PC-3 (cell line): ENCODE measurements around the gene ABL1. TPM values are rescaled to one million over a fixed set of nuclear protein-coding genes. Genes with fewer than 3 reads are reported as not detected.

ENCODE experiments used
- ATAC-seq: fragments of 200-7000 bp; cut with Tn5 transposase; 2 replicates; pipeline ENCODE4 v1.9.1; 2020; ENCODE audit warnings: mild to moderate bottlenecking, moderate library complexity
- BruUV-seq: library from RNA; stranded (reverse); fragments of 400-500 nt; replicated peaks from 2 replicates; lab custom pipeline; 2021; lab: Mats Ljungman, UMichigan
- CTCF ChIA-PET: fragments of 300-600 bp; sonication (Branson Sonifier 250); formaldehyde crosslinking; loops from one replicate; lab custom pipeline; 2022; ENCODE audit warnings: antibody characterized with exemption; lab: Charles Lee
- POLR2A ChIA-PET: fragments of 300-600 bp; sonication (Branson Sonifier 250); formaldehyde crosslinking; loops from one replicate; lab custom pipeline; 2022; ENCODE audit warnings: antibody characterized with exemption; ENCODE audit not compliant: unreplicated experiment; lab: Charles Lee
- DNase-seq: peaks from one replicate; pipeline ENCODE4 v3.0.0-alpha.2; 2015
- H2AFZ ChIP-seq: fragments of 300-600 bp; sonication (generic); 2 replicates; pipeline ENCODE4 v1.6.0; 2016; ENCODE audit warnings: antibody characterized with exemption, low read length
- H3F3A ChIP-seq: fragments of 300-600 bp; sonication (generic); one replicate; pipeline ENCODE4 v1.6.0; 2017; ENCODE audit warnings: antibody characterized with exemption, low read length, control low read depth, mild to moderate bottlenecking; ENCODE audit not compliant: unreplicated experiment
- H3K27ac ChIP-seq: fragments of 300-600 bp; sonication (generic); 2 replicates; pipeline ENCODE4 v1.5.1; 2016; ENCODE audit warnings: mild to moderate bottlenecking, low read length
- H3K27me3 ChIP-seq: fragments of 300-600 bp; sonication (generic); 2 replicates; pipeline ENCODE4 v1.6.1; 2016; ENCODE audit warnings: low read length, mixed read lengths
- H3K36me3 ChIP-seq: fragments of 300-600 bp; sonication (generic); 2 replicates; pipeline ENCODE4 v1.6.1; 2016; ENCODE audit warnings: low read depth, mixed run types, low read length, mixed read lengths
- H3K4me1 ChIP-seq: fragments of 300-600 bp; sonication (generic); 2 replicates; pipeline ENCODE4 v1.5.1; 2016; ENCODE audit warnings: low read length; ENCODE audit not compliant: insufficient read depth
- H3K4me2 ChIP-seq: fragments of 300-600 bp; sonication (generic); 2 replicates; pipeline ENCODE4 v1.6.0; 2016; ENCODE audit warnings: low read length
- H3K4me3 ChIP-seq: fragments of 300-600 bp; sonication (generic); 2 replicates; pipeline ENCODE4 v1.5.1; 2016; ENCODE audit warnings: mild to moderate bottlenecking, low read length, mixed read lengths
- H3K79me2 ChIP-seq: fragments of 300-600 bp; sonication (generic); 2 replicates; pipeline ENCODE4 v1.6.1; 2017; ENCODE audit warnings: low read length, mixed read lengths
- H3K9ac ChIP-seq: fragments of 300-600 bp; sonication (generic); 2 replicates; pipeline ENCODE4 v1.6.0; 2016; ENCODE audit warnings: mild to moderate bottlenecking, low read length
- H3K9me2 ChIP-seq: fragments of 300-600 bp; sonication (generic); replicated peaks from 2 replicates; pipeline ENCODE4 v1.6.1; 2016; ENCODE audit warnings: mixed run types, low read length, mixed read lengths
- H3K9me3 ChIP-seq: fragments of 300-600 bp; sonication (generic); 2 replicates; pipeline ENCODE4 v1.6.1; 2016; ENCODE audit warnings: low read length, mixed read lengths
- H4K20me1 ChIP-seq: fragments of 300-600 bp; sonication (generic); 2 replicates; pipeline ENCODE4 v1.6.1; 2016; ENCODE audit warnings: low read length, mixed read lengths
- CTCF ChIP-seq: fragments of 300-600 bp; sonication (generic); conservative IDR thresholded peaks from 2 replicates; pipeline ENCODE4 v1.5.1; 2017; ENCODE audit warnings: antibody characterized with exemption, low read depth, mild to moderate bottlenecking, low read length
- EZH2 ChIP-seq: fragments of 300-600 bp; sonication (generic); IDR thresholded peaks from one replicate; pipeline ENCODE4 v1.6.1; 2017; ENCODE audit warnings: antibody characterized with exemption, mild to moderate bottlenecking, low read length; ENCODE audit not compliant: unreplicated experiment
- EZH2phosphoT487 ChIP-seq: fragments of 300-600 bp; sonication (generic); IDR thresholded peaks from 2 replicates; pipeline ENCODE4 v1.6.1; 2018; ENCODE audit warnings: mild to moderate bottlenecking, antibody characterized with exemption, low read length, borderline replicate concordance
- intact Hi-C: fragments of 100-400 bp; cut with micrococcal nuclease; formaldehyde crosslinking; loops from 2 replicates; pipeline ENCODE4 v1.9.0; 2023
- total RNA-seq: library from RNA; depleted of rRNA; stranded (reverse); fragments of >200 nt; gene quantifications from 2 replicates; pipeline ENCODE4 v1.2.3, GENCODE V29; 2014

ABL1 gene
- total RNA-seq, 1 experiment from 2014 or later: 22.8 TPM

GRCh38 chr9:130881516-130881915 lies 46.5 kb downstream of the ABL1 start:
- Histone ChIP-seq H3K4me1 (no peaks in the 10 kb centered on the region; the same call in 1 of the 2 replicates), H3F3A (no peaks in the 10 kb centered on the region), H3K36me3 (peaks cover 3% of the 10 kb centered on the region), H3K27me3 (no peaks in the 10 kb centered on the region), H3K4me3 (no peak overlapping the region), H2AFZ (no peak overlapping the region), H3K9me2 (no peaks in the 10 kb centered on the region), H3K27ac (no peak overlapping the region), H3K9ac (no peak overlapping the region), H3K4me2 (no peak overlapping the region), H3K9me3 (no peaks in the 10 kb centered on the region), H3K79me2 (no peaks in the 10 kb centered on the region), H4K20me1 (no peaks in the 10 kb centered on the region)
- ATAC-seq (no peak), DNase-seq (no peak)
- ChIA-PET CTCF (no interaction called here), POLR2A (no interaction called here)
- intact Hi-C loops: no loop called here
- BruUV-seq: no TSS peak
- no peak for TF ChIP-seq EZH2
- TF ChIP-seq CTCF: no peak
- no peak for TF ChIP-seq EZH2phosphoT487

GRCh38 chr9:130882696-130883225 lies 47.7 kb downstream of the ABL1 start:
- H3K79me2 ChIP-seq: no peaks in the 10 kb centered on the region
- H3K4me2 ChIP-seq: no peak overlapping the region
- H4K20me1 ChIP-seq: no peaks in the 10 kb centered on the region
- intact Hi-C loops: no loop called here
- DNase-seq (no peak), ATAC-seq (peak; percentile 54)
- H3K27me3 ChIP-seq: no peaks in the 10 kb centered on the region
- BruUV-seq: no TSS peak
- peaks cover 3% of the 10 kb centered on the region for H3K36me3 ChIP-seq
- no peak for TF ChIP-seq EZH2
- TF ChIP-seq CTCF: no peak
- no peak for TF ChIP-seq EZH2phosphoT487
- H3K4me1 ChIP-seq: no peaks in the 10 kb centered on the region; the same call in 1 of the 2 replicates
- H3K9me3 ChIP-seq: no peaks in the 10 kb centered on the region
- ChIA-PET POLR2A (interaction anchor here (0.7 kb wide), 1 partner anchor 93 kb away, joined by 4 read pairs; no protein-coding TSS in a partner anchor), CTCF (interaction anchor here (0.5 kb wide), 1 partner anchor 30 kb away, joined by 8 read pairs; no protein-coding TSS in a partner anchor)
- H3K9ac ChIP-seq: no peak overlapping the region
- no peaks in the 10 kb centered on the region for H3F3A ChIP-seq
- no peak overlapping the region for H3K27ac ChIP-seq
- H3K9me2 ChIP-seq: no peaks in the 10 kb centered on the region
- no peak overlapping the region for H2AFZ ChIP-seq
- H3K4me3 ChIP-seq: no peak overlapping the region

DNA sequence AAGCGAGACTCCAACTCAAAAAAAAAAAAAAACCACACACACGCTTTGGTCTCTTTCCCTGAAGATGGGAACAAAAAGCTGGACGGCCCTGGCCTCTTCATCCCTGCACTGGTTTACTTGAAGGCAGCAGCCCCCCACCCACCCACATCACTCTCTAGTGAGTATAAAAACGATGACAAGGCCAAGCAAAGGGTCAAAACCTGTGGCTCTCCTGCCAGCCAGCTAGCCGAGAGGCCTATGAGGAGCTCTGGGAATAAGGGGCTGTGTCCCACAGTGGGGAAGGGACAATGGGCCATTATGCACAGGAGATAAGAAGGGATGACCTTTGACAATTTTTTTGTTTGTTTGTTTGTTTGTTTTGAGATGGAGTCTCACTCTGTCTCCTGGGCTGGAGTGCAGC lies 48.4 kb downstream of the ABL1 start:
- Histone ChIP-seq H3K9me2 (no peaks in the 10 kb centered on the region), H3K4me1 (no peaks in the 10 kb centered on the region; the same call in 1 of the 2 replicates), H3K27ac (no peak overlapping the region), H3F3A (no peaks in the 10 kb centered on the region), H3K4me3 (no peak overlapping the region), H3K79me2 (no peaks in the 10 kb centered on the region), H2AFZ (no peak overlapping the region), H4K20me1 (no peaks in the 10 kb centered on the region), H3K36me3 (peaks cover 1% of the 10 kb centered on the region), H3K27me3 (no peaks in the 10 kb centered on the region), H3K4me2 (no peak overlapping the region), H3K9ac (no peak overlapping the region), H3K9me3 (no peaks in the 10 kb centered on the region)
- POLR2A ChIA-PET: no interaction called here
- BruUV-seq: no TSS peak
- TF ChIP-seq EZH2 (no peak), EZH2phosphoT487 (no peak), CTCF (no peak)
- ATAC-seq (no peak), DNase-seq (no peak)
- intact Hi-C loops: no loop called here
- CTCF ChIA-PET: interaction anchor here (0.5 kb wide), 1 partner anchor 30 kb away, joined by 8 read pairs; no protein-coding TSS in a partner anchor
